ENCODE data around the gene DEFB115. TPM values are rescaled to one million over a fixed set of nuclear protein-coding genes. Genes with fewer than 3 reads are reported as not detected.

DEFB115 gene, protein sequence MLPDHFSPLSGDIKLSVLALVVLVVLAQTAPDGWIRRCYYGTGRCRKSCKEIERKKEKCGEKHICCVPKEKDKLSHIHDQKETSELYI
- total RNA-seq: not detected in 2 replicates

DNA sequence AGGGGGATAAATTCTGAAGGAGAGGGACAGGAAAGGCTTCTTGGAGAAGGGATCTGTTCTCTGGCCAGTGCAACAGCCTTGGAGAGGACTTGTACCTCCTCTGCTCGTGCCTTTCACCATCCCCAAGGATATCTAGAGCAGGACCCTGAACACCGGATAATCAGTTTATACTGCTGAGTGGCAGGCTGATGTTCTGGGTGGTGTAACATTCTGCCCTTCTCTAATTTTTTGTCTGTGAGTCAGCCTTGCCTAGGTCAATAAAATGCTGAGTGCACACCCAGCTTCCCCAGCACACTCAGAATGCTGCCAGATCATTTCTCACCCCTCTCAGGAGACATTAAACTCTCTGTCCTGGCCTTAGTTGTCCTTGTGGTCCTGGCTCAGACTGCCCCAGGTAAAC lies at the start of gene DEFB115:
DEFB115 (plus strand) TSS at position 301 of the 400 bp plus-strand sequence; CDS start at position 301, 0 bp downstream.

DNA sequence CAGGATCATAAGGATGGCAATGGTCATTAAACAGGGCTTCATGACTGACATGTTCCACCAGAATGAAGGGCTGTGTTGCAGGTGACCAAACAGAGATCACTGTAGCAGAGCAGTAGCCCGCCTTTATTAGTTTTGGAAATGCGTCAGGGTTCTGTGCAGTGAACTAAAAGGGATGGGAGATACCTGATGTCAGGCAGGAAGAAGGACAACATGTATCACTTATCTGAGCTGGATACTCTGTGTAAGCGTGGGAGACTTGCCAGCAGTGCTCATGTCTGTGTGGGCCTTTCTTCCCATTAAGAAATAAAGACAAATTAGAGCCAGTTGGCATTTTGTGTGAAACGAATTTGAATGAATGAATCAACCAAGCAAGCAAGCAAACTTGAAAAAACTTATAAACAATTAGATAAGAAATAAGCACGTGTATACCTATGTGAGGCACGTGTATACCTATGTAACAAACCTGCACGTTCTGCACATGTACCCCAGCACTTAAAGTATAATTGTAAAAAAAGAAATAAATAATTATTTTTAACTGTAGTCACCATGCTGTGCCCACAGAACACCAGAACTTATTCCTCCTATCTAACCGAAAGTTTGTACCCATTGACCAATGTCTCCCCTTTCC lies 51.2 kb downstream of the DEFB115 start, which contains the start of gene DEFB116:
DEFB116 (minus strand) TSS at position 51 of the 628 bp plus-strand sequence; CDS start at position 51, 0 bp downstream.

Other genes with a start within 250 kb of the DEFB115 start
- not detected in 2 replicates for gene DEFB116, start 50.9 kb downstream of the DEFB115 start, total RNA-seq
- gene DEFB118, start 110.9 kb downstream of the DEFB115 start, total RNA-seq: not detected in 2 replicates
- not detected in 2 replicates for gene DEFB119, start 132.9 kb downstream of the DEFB115 start, total RNA-seq
- not detected in 2 replicates for gene DEFB121, start 148.6 kb downstream of the DEFB115 start, total RNA-seq
- gene DEFB123, start 183.0 kb downstream of the DEFB115 start, total RNA-seq: not detected in 2 replicates
- not detected in 2 replicates for gene DEFB124, start 217.5 kb downstream of the DEFB115 start, total RNA-seq
- not detected in 2 replicates for gene REM1, start 217.6 kb downstream of the DEFB115 start, total RNA-seq